Stimulated activated CD8-positive, alpha-beta memory T cell treated with anti-CD3 and anti-CD28 coated beads, Interleukin-4, amount 100 ng/mL, for 48 hours (primary cell): ENCODE measurements around the gene EIF4E.
"Not testable (repeated sequence)": the region's sequence is repeated elsewhere in the genome, so short reads cannot be mapped to it uniquely, and the experiment has no call there.

Experiments used
- DNase-seq: peaks from one replicate; pipeline ENCODE4 v3.0.0-alpha.2; 2020

Gene EIF4E

GRCh38 chr4:98872120-98872906 is 56.6 kb downstream of the EIF4E start:
- DNase-seq = not testable (repeated sequence)

GRCh38 chr4:98867648-98868047 is 61.3 kb downstream of the EIF4E start:
- DNase-seq = no peak

- DNase-seq = no peak
Measured at GRCh38 chr4:98865059-98865458, 63.9 kb downstream of the EIF4E start.

GRCh38 chr4:98864560-98864959 is 64.4 kb downstream of the EIF4E start:
- no peak for DNase-seq

GRCh38 chr4:98862371-98862770 is 66.6 kb downstream of the EIF4E start:
- DNase-seq = no peak

GRCh38 chr4:98861100-98861884 is 67.6 kb downstream of the EIF4E start:
- DNase-seq = no peak

GRCh38 chr4:98851806-98852205 is 77.1 kb downstream of the EIF4E start:
- DNase-seq = no peak

- DNase-seq = no peak
Measured at GRCh38 chr4:98850937-98851336, 78.0 kb downstream of the EIF4E start.

GRCh38 chr4:98848448-98848847 is 80.5 kb downstream of the EIF4E start:
- DNase-seq = no peak

GRCh38 chr4:98845960-98846359 is 83.0 kb downstream of the EIF4E start:
- DNase-seq = no peak

GRCh38 chr4:98842917-98843316 is 86.0 kb downstream of the EIF4E start:
- not testable (repeated sequence) for DNase-seq

GRCh38 chr4:98838977-98839618 is 89.8 kb downstream of the EIF4E start:
- no peak for DNase-seq

GRCh38 chr4:98838531-98838930 is 90.4 kb downstream of the EIF4E start:
- DNase-seq = no peak

GRCh38 chr4:98833384-98833783 is 95.5 kb downstream of the EIF4E start:
- DNase-seq = no peak

GRCh38 chr4:98831036-98831435 is 97.9 kb downstream of the EIF4E start:
- DNase-seq = not testable (repeated sequence)
